GM23338 (cell line): ENCODE data around the gene WASF2. TPM values are rescaled to one million over a fixed set of nuclear protein-coding genes. Genes with fewer than 3 reads are reported as not detected.

Experiments
- ATAC-seq: fragments of 200-7000 bp; cut with Tn5 transposase; 3 replicates; pipeline ENCODE4 v1.9.1; 2020
- DNase-seq: peaks from one replicate; pipeline ENCODE4 v3.0.0-alpha.2; 2015; ENCODE audit warnings: low spot score
- H2AFZ ChIP-seq: fragments of 200-600 bp; sonication (generic); 2 replicates; pipeline ENCODE4 v1.8.0; 2016; ENCODE audit warnings: antibody characterized with exemption, mild to moderate bottlenecking, moderate library complexity
- H3F3A ChIP-seq: fragments of 200-600 bp; sonication (generic); replicated peaks from 2 replicates; pipeline ENCODE4 v1.8.0; 2017; ENCODE audit warnings: antibody characterized with exemption, mixed run types, low read depth
- H3K27ac ChIP-seq: fragments of 200-600 bp; sonication (generic); 2 replicates; pipeline ENCODE4 v1.6.1; 2016; ENCODE audit warnings: low read depth
- H3K27me3 ChIP-seq: fragments of 200-600 bp; sonication (generic); 2 replicates; pipeline ENCODE4 v1.8.0; 2016; ENCODE audit warnings: mild to moderate bottlenecking, mixed run types, moderate library complexity; ENCODE audit not compliant: insufficient read depth
- H3K36me3 ChIP-seq: fragments of 200-600 bp; sonication (generic); 2 replicates; pipeline ENCODE4 v1.8.0; 2016; ENCODE audit warnings: mild to moderate bottlenecking; ENCODE audit not compliant: insufficient read depth
- H3K4me1 ChIP-seq: fragments of 200-600 bp; sonication (generic); 2 replicates; pipeline ENCODE4 v1.8.0; 2016; ENCODE audit warnings: mild to moderate bottlenecking, moderate library complexity; ENCODE audit not compliant: insufficient read depth
- H3K4me2 ChIP-seq: fragments of 200-600 bp; sonication (generic); 2 replicates; pipeline ENCODE4 v1.7.1; 2017; ENCODE audit warnings: mixed run types
- H3K4me3 ChIP-seq: fragments of 200-600 bp; sonication (generic); 2 replicates; pipeline ENCODE4 v1.6.1; 2016; ENCODE audit warnings: mixed run types
- H3K79me2 ChIP-seq: fragments of 200-600 bp; sonication (generic); replicated peaks from 2 replicates; pipeline ENCODE4 v1.8.0; 2017; ENCODE audit warnings: mild to moderate bottlenecking; ENCODE audit not compliant: insufficient read depth
- H3K9me2 ChIP-seq: fragments of 200-600 bp; sonication (generic); 2 replicates; pipeline ENCODE4 v1.8.0; 2017; ENCODE audit not compliant: insufficient read depth
- H4K20me1 ChIP-seq: fragments of 200-600 bp; sonication (generic); replicated peaks from 2 replicates; pipeline ENCODE4 v1.8.0; 2017; ENCODE audit warnings: mild to moderate bottlenecking; ENCODE audit not compliant: insufficient read depth
- H3K27ac Mint-ChIP-seq: 2 replicates; pipeline ENCODE4 v1.8.0; 2020; ENCODE audit warnings: inconsistent platforms, mild to moderate bottlenecking, moderate library complexity, mixed read lengths
- H3K27me3 Mint-ChIP-seq: 3 replicates; pipeline ENCODE4 v1.8.0; 2022; ENCODE audit warnings: low read depth, mild to moderate bottlenecking, moderate library complexity, mixed read lengths, inconsistent platforms; ENCODE audit not compliant: insufficient read depth, poor library complexity
- H3K36me3 Mint-ChIP-seq: 3 replicates; pipeline ENCODE4 v1.8.0; 2021; ENCODE audit warnings: low read depth, mild to moderate bottlenecking, inconsistent platforms, moderate library complexity, mixed read lengths
- H3K4me1 Mint-ChIP-seq: 3 replicates; pipeline ENCODE4 v1.8.0; 2020; ENCODE audit warnings: mild to moderate bottlenecking, inconsistent platforms, mixed read lengths
- H3K4me3 Mint-ChIP-seq: 3 replicates; pipeline ENCODE4 v1.8.0; 2021; ENCODE audit warnings: moderate library complexity, mild to moderate bottlenecking, inconsistent platforms, mixed read lengths
- H3K9me3 Mint-ChIP-seq: 3 replicates; pipeline ENCODE4 v1.8.0; 2020; ENCODE audit warnings: moderate library complexity, mild to moderate bottlenecking, inconsistent platforms, mixed read lengths
- CREB1 ChIP-seq: fragments of 250-450 bp; sonication (Bioruptor Pico); IDR thresholded peaks from 2 replicates; pipeline ENCODE4 v1.5.0; 2020; ENCODE audit warnings: low read depth, mild to moderate bottlenecking, moderate library complexity
- ETS1 ChIP-seq: IDR thresholded peaks from 2 replicates; pipeline ENCODE4 v1.6.1; 2016; ENCODE audit warnings: antibody characterized with exemption
- EZH2 ChIP-seq: fragments of 200-600 bp; sonication (generic); IDR thresholded peaks from one replicate; pipeline ENCODE4 v1.8.0; 2017; ENCODE audit warnings: antibody characterized with exemption, mild to moderate bottlenecking, low read depth; ENCODE audit not compliant: unreplicated experiment
- JUNB ChIP-seq: IDR thresholded peaks from one replicate; pipeline ENCODE4 v1.6.1; 2016; ENCODE audit warnings: antibody characterized with exemption; ENCODE audit not compliant: unreplicated experiment
- NANOG ChIP-seq: IDR thresholded peaks from 2 replicates; pipeline ENCODE4 v1.6.1; 2016; ENCODE audit warnings: antibody characterized with exemption, borderline replicate concordance
- POLR2AphosphoS5 ChIP-seq: IDR thresholded peaks from 2 replicates; pipeline ENCODE4 v1.6.1; 2016; ENCODE audit warnings: antibody characterized with exemption, low read depth
- REST ChIP-seq: IDR thresholded peaks from one replicate; pipeline ENCODE4 v1.6.1; 2018; ENCODE audit warnings: antibody characterized with exemption; ENCODE audit not compliant: unreplicated experiment
- STAT1 ChIP-seq: IDR thresholded peaks from one replicate; pipeline ENCODE4 v1.6.1; 2016; ENCODE audit warnings: antibody characterized with exemption; ENCODE audit not compliant: unreplicated experiment
- ZNF331 ChIP-seq: fragments of 250-450 bp; sonication (Bioruptor Pico); IDR thresholded peaks from 2 replicates; pipeline ENCODE4 v1.5.0; 2020; ENCODE audit warnings: low read depth, mild to moderate bottlenecking, moderate library complexity
- ZNF462 ChIP-seq: fragments of 250-450 bp; sonication (Bioruptor Pico); IDR thresholded peaks from 2 replicates; pipeline ENCODE4 v1.5.0; 2020; ENCODE audit warnings: mild to moderate bottlenecking, moderate library complexity
- polyA plus RNA-seq: library from polyadenylated mRNA; unstranded; fragments of >200 nt; fragmentation: Nextera tagmentation; extraction: Ambion mirVana; gene quantifications from 2 replicates; pipeline ENCODE4 v1.2.1, GENCODE V29; 2016
- total RNA-seq: library from RNA; depleted of rRNA; stranded (reverse); fragments of >200 nt; shearing (Covaris generic); gene quantifications from 2 replicates; pipeline ENCODE4 v1.2.3, GENCODE V29; 2014

Gene WASF2
- total and polyA plus RNA-seq, 2 experiments from 2014 or later: 40.9 to 95.6 TPM

GRCh38 chr1:27536010-27536757 lies 46.2 kb upstream of the WASF2 start (continued):
- TF ChIP-seq ZNF462 (CRISPR knock-in tag): no peak
- no peak for TF ChIP-seq CREB1
- no peak for TF ChIP-seq STAT1
- no peak for TF ChIP-seq NANOG
- no peak for TF ChIP-seq EZH2
- no peak for TF ChIP-seq JUNB

GRCh38 chr1:27535386-27535785 lies 45.4 kb upstream of the WASF2 start:
- H3K27me3 ChIP-seq: no peaks in the 10 kb centered on the region
- H3K9me3 Mint-ChIP-seq: no peaks in the 10 kb centered on the region; the same call in 2 of the 3 replicates
- no peaks in the 10 kb centered on the region for H4K20me1 ChIP-seq
- H3K36me3 ChIP-seq: no peaks in the 10 kb centered on the region
- peaks cover 36% of the 10 kb centered on the region for H3K4me1 ChIP-seq
- H3K4me3 Mint-ChIP-seq: no peak overlapping the region; the same call in 2 of the 3 replicates
- H3K27ac Mint-ChIP-seq: no peak overlapping the region
- DNase-seq: no peak
- H3K27ac ChIP-seq: no peak overlapping the region
- H3K9me2 ChIP-seq: no peaks in the 10 kb centered on the region
- peaks cover 66% of the 10 kb centered on the region for H3K4me1 Mint-ChIP-seq
- no peak overlapping the region for H3K4me3 ChIP-seq
- no peak for ATAC-seq
- peaks cover 25% of the 10 kb centered on the region for H3K27me3 Mint-ChIP-seq
- H2AFZ ChIP-seq: no peak overlapping the region
- peaks cover 12% of the 10 kb centered on the region for H3K36me3 Mint-ChIP-seq
- no peak overlapping the region for H3K4me2 ChIP-seq
- H3K79me2 ChIP-seq: no peaks in the 10 kb centered on the region
- 0 out of 2 replicates have a peak, but pooled peaks cover 13% of the 10 kb centered on the region for H3F3A ChIP-seq
- TF ChIP-seq EZH2 (no peak), CREB1 (no peak), ETS1 (no peak), POLR2AphosphoS5 (no peak), STAT1 (no peak), NANOG (no peak), JUNB (no peak), ZNF331 (CRISPR knock-in tag) (no peak), REST (no peak)
